HG03025 (cell line): ENCODE data around the gene RAB6C.
"Not testable (repeated sequence)": the region's sequence is repeated elsewhere in the genome, so short reads cannot be mapped to it uniquely, and the experiment has no call there.

ENCODE experiments used
- ATAC-seq: cut with Tn5 transposase; IDR thresholded peaks from one replicate; pipeline ENCODE4 v1.9.1; 2021; ENCODE audit warnings: mild to moderate bottlenecking, moderate library complexity; ENCODE audit not compliant: unreplicated experiment, low FRiP score

The RAB6C gene

GRCh38 chr2:129979629-129980155 lies at the start of gene RAB6C:
Gene RAB6C (plus strand): TSS chr2:129979666. CDS start chr2:129980116, 450 bp downstream.
- ATAC-seq = not testable (repeated sequence)

- ATAC-seq = no peak
Measured at GRCh38 chr2:129930451-129930850, 49.0 kb upstream of the RAB6C start.

- ATAC-seq = not testable (repeated sequence)
Measured at GRCh38 chr2:129933387-129933786, 46.1 kb upstream of the RAB6C start.

GRCh38 chr2:129934044-129934822 lies 45.2 kb upstream of the RAB6C start:
- ATAC-seq = no peak

GRCh38 chr2:129935118-129935517 lies 44.3 kb upstream of the RAB6C start:
- no peak for ATAC-seq

- ATAC-seq = no peak
Measured at GRCh38 chr2:129936334-129936934, 43.0 kb upstream of the RAB6C start.

GRCh38 chr2:129938850-129939471 lies 40.5 kb upstream of the RAB6C start:
- not testable (repeated sequence) for ATAC-seq

GRCh38 chr2:129943456-129943855 lies 36.0 kb upstream of the RAB6C start:
- not testable (repeated sequence) for ATAC-seq

- no peak for ATAC-seq
Measured at GRCh38 chr2:129945557-129945956, 33.9 kb upstream of the RAB6C start.

- not testable (repeated sequence) for ATAC-seq
Measured at GRCh38 chr2:129947712-129948111, 31.8 kb upstream of the RAB6C start.

GRCh38 chr2:129956171-129956570 lies 23.3 kb upstream of the RAB6C start:
- not testable (repeated sequence) for ATAC-seq

- no peak for ATAC-seq
Measured at GRCh38 chr2:129957891-129958290, 21.6 kb upstream of the RAB6C start.

GRCh38 chr2:129958736-129959135 lies 20.7 kb upstream of the RAB6C start:
- ATAC-seq = not testable (repeated sequence)

GRCh38 chr2:129968605-129969004 lies 10.9 kb upstream of the RAB6C start:
- not testable (repeated sequence) for ATAC-seq

- ATAC-seq = no peak
Measured at GRCh38 chr2:129975016-129975774, 4.3 kb upstream of the RAB6C start.

GRCh38 chr2:129976969-129977368 lies 2.5 kb upstream of the RAB6C start:
- not testable (repeated sequence) for ATAC-seq

- no peak for ATAC-seq
Measured at GRCh38 chr2:129977986-129978385, 1.5 kb upstream of the RAB6C start.

GRCh38 chr2:129980246-129980645 lies 780 bp downstream of the RAB6C start:
- not testable (repeated sequence) for ATAC-seq

GRCh38 chr2:129981689-129982088 lies 2.2 kb downstream of the RAB6C start:
- ATAC-seq = not testable (repeated sequence)

- no peak for ATAC-seq
Measured at GRCh38 chr2:129984426-129984825, 5.0 kb downstream of the RAB6C start.
